ENCODE data around the gene KIAA0586.

Gene KIAA0586

DNA sequence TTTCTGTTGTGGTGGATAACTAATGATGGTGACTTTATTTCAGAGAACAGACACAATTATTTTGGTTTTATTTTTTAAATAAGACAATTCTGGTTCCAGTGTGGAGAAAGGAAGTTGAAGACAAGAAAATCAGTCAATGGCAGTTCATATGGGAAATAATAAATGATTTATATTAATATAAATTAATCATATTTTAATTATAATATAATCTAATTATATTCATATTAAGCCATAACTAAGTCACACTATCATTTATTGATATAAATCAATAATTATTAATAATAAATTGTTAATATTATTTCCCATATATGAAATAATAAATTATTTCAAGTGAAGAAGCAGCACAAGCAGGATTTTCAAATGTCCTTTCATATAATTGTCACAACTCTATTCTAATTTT lies 29.0 kb upstream of the KIAA0586 start:
- ChIA-PET POLR2A (interaction anchor here (1.3 kb wide), 1 partner anchor 28 kb away, joined by 3 read pairs; no protein-coding TSS in a partner anchor), CTCF (no interaction called here)
- TF ChIP-seq L3MBTL2 (conservative IDR thresholded peaks at IDR 0.05), result no peak
- no peak for TF ChIP-seq HDGF (IDR thresholded peaks at IDR 0.05; ENCODE audit: borderline replicate concordance)
- TF ChIP-seq LEF1 (IDR thresholded peaks at IDR 0.05; ENCODE audit: borderline replicate concordance), result no peak

GRCh38 chr14:58398895-58399294 lies 28.6 kb upstream of the KIAA0586 start:
- POLR2A ChIA-PET, result interaction anchor here (1.3 kb wide), 1 partner anchor 27 kb away, joined by 3 read pairs; no protein-coding TSS in a partner anchor
- CTCF ChIA-PET, result no interaction called here
- DNase-seq (ENCODE audit: extremely low spot score), result no peak
- no peak for TF ChIP-seq FOXA1 (IDR thresholded peaks at IDR 0.05)
- no peak for TF ChIP-seq HDGF (IDR thresholded peaks at IDR 0.05; ENCODE audit: borderline replicate concordance)
- TF ChIP-seq SUZ12 (IDR thresholded peaks at IDR 0.05), result no peak
- no peak for TF ChIP-seq FOXK2 (IDR thresholded peaks at IDR 0.05)
- no peak for TF ChIP-seq FOXM1 (IDR thresholded peaks at IDR 0.05; ENCODE audit: borderline replicate concordance)
- TF ChIP-seq SP1 (IDR thresholded peaks at IDR 0.05), result no peak
- no peak for TF ChIP-seq L3MBTL2 (conservative IDR thresholded peaks at IDR 0.05)
- TF ChIP-seq ZNF384 (IDR thresholded peaks at IDR 0.05), result no peak
- no peak for TF ChIP-seq BHLHE40 (IDR thresholded peaks at IDR 0.05; ENCODE audit: borderline replicate concordance)
- no peak for TF ChIP-seq LEF1 (IDR thresholded peaks at IDR 0.05; ENCODE audit: borderline replicate concordance)
- no peak for TF ChIP-seq CTBP1 (IDR thresholded peaks at IDR 0.05; ENCODE audit: borderline replicate concordance)
- TF ChIP-seq ELF4 (IDR thresholded peaks at IDR 0.05), result no peak
- TF ChIP-seq NFRKB (IDR thresholded peaks at IDR 0.05), result no peak
- TF ChIP-seq, protein P1, sequence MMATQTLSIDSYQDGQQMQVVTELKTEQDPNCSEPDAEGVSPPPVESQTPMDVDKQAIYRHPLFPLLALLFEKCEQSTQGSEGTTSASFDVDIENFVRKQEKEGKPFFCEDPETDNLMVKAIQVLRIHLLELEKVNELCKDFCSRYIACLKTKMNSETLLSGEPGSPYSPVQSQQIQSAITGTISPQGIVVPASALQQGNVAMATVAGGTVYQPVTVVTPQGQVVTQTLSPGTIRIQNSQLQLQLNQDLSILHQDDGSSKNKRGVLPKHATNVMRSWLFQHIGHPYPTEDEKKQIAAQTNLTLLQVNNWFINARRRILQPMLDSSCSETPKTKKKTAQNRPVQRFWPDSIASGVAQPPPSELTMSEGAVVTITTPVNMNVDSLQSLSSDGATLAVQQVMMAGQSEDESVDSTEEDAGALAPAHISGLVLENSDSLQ (IDR thresholded peaks at IDR 0.05), result no peak
- no peak for TF ChIP-seq ARNT (IDR thresholded peaks at IDR 0.05)
- no peak for TF ChIP-seq TARDBP (IDR thresholded peaks at IDR 0.05)

More for the DNA sequence above, 29.0 kb upstream of the KIAA0586 start:
- DNase-seq (ENCODE audit: extremely low spot score), result no peak

DNA sequence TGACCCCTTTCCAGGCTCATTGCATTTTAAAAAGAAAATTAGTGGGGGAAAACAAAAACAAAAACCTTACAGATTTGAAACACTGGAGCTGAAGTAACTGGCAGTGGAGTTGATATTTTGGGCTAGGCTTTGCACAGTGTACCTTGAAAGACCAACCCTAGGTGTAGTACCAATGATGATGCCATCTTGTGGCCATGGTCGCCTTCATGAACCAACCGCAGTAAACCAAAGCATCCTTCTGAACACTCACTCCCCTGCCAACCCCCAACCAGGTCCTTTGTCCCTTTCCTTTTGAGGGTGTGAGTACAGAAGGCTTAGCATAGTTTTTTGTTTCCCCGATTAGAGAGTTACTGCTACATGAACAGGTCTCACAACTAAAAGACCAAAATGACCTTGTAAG lies 25.9 kb upstream of the KIAA0586 start:
- ChIA-PET POLR2A (no interaction called here), CTCF (interaction anchor here (0.7 kb wide), 2 partner anchors 40 to 290 kb away, joined by 5 to 7 read pairs; no protein-coding TSS in a partner anchor)
- TF ChIP-seq FOXK2 (IDR thresholded peaks at IDR 0.05), result no peak
- TF ChIP-seq L3MBTL2 (conservative IDR thresholded peaks at IDR 0.05), result no peak
- TF ChIP-seq CTBP1 (IDR thresholded peaks at IDR 0.05; ENCODE audit: borderline replicate concordance), result no peak
- TF ChIP-seq SUZ12 (IDR thresholded peaks at IDR 0.05), result no peak
- no peak for TF ChIP-seq ELF4 (IDR thresholded peaks at IDR 0.05)
- no peak for TF ChIP-seq FOXM1 (IDR thresholded peaks at IDR 0.05; ENCODE audit: borderline replicate concordance)
- TF ChIP-seq SP1 (IDR thresholded peaks at IDR 0.05), result no peak
- no peak for TF ChIP-seq LEF1 (IDR thresholded peaks at IDR 0.05; ENCODE audit: borderline replicate concordance)
- TF ChIP-seq, protein P1 (IDR thresholded peaks at IDR 0.05), result no peak
- TF ChIP-seq HDGF (IDR thresholded peaks at IDR 0.05; ENCODE audit: borderline replicate concordance), result no peak
- TF ChIP-seq ZNF384 (IDR thresholded peaks at IDR 0.05), result no peak
- no peak for TF ChIP-seq BHLHE40 (IDR thresholded peaks at IDR 0.05; ENCODE audit: borderline replicate concordance)
- no peak for TF ChIP-seq FOXA1 (IDR thresholded peaks at IDR 0.05)
- TF ChIP-seq ARNT (IDR thresholded peaks at IDR 0.05), result no peak
- no peak for TF ChIP-seq TARDBP (IDR thresholded peaks at IDR 0.05)
- TF ChIP-seq NFRKB (IDR thresholded peaks at IDR 0.05), result no peak
- no peak for DNase-seq (ENCODE audit: extremely low spot score)

- CTCF ChIA-PET, result no interaction called here
- POLR2A ChIA-PET, result no interaction called here
- no peak for DNase-seq (ENCODE audit: extremely low spot score)
- no peak for TF ChIP-seq FOXK2 (IDR thresholded peaks at IDR 0.05)
- no peak for TF ChIP-seq FOXM1 (IDR thresholded peaks at IDR 0.05; ENCODE audit: borderline replicate concordance)
- no peak for TF ChIP-seq TARDBP (IDR thresholded peaks at IDR 0.05)
- TF ChIP-seq SUZ12 (IDR thresholded peaks at IDR 0.05), result no peak
Observed at GRCh38 chr14:58408681-58409215, 18.8 kb upstream of the KIAA0586 start.

DNA sequence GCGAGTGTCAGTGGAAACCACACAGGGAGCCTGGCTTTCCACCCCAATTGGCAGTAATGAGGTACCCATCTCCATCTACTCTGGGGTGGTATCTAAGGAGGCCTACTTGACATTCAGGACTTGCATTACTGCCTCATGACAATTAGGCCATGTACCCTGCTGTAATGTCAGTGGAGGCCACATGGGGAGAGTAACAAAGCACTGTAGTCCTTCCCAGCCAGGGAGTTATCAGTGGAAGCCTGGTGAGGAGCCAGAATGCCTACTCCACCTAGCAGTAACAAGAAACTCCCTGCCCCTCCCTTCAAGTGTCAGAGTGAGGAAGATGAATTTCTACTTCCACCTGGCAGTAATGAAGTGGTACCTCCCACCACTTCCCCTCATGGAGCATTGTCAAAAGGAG lies 12.7 kb upstream of the KIAA0586 start:
- CTCF ChIA-PET, result no interaction called here

More for the DNA sequence above, 12.7 kb upstream of the KIAA0586 start:
- TF ChIP-seq FOXK2 (IDR thresholded peaks at IDR 0.05), result no peak
- TF ChIP-seq ARNT (IDR thresholded peaks at IDR 0.05), result no peak
- TF ChIP-seq HDGF (IDR thresholded peaks at IDR 0.05; ENCODE audit: borderline replicate concordance), result no peak
- no peak for TF ChIP-seq LEF1 (IDR thresholded peaks at IDR 0.05; ENCODE audit: borderline replicate concordance)
- TF ChIP-seq L3MBTL2 (conservative IDR thresholded peaks at IDR 0.05), result no peak
- no peak for TF ChIP-seq NFRKB (IDR thresholded peaks at IDR 0.05)
- TF ChIP-seq TARDBP (IDR thresholded peaks at IDR 0.05), result no peak
- no peak for TF ChIP-seq FOXM1 (IDR thresholded peaks at IDR 0.05; ENCODE audit: borderline replicate concordance)
- TF ChIP-seq SUZ12 (IDR thresholded peaks at IDR 0.05), result no peak
- no peak for TF ChIP-seq FOXA1 (IDR thresholded peaks at IDR 0.05)
- TF ChIP-seq, protein P1 (IDR thresholded peaks at IDR 0.05), result no peak
- no peak for TF ChIP-seq BHLHE40 (IDR thresholded peaks at IDR 0.05; ENCODE audit: borderline replicate concordance)
- no peak for TF ChIP-seq ELF4 (IDR thresholded peaks at IDR 0.05)
- TF ChIP-seq CTBP1 (IDR thresholded peaks at IDR 0.05; ENCODE audit: borderline replicate concordance), result no peak
- no peak for TF ChIP-seq ZNF384 (IDR thresholded peaks at IDR 0.05)
- TF ChIP-seq SP1 (IDR thresholded peaks at IDR 0.05), result no peak
- POLR2A ChIA-PET, result no interaction called here
- peak; percentile 21 for DNase-seq (ENCODE audit: extremely low spot score)

Data from HEK293T (cell line).